Endothelial cell of coronary artery (primary cell): ENCODE measurements around the gene ASAH2. TPM values are rescaled to one million over a fixed set of nuclear protein-coding genes. Genes with fewer than 3 reads are reported as not detected.

Experiments used
- total RNA-seq: library from RNA; depleted of rRNA; stranded (reverse); fragments of >200 nt; gene quantifications from 2 replicates; pipeline ENCODE4 v1.2.3, GENCODE V29; 2014

Gene ASAH2
- 0.38 and 0.63 TPM in 2 replicates for total RNA-seq

DNA sequence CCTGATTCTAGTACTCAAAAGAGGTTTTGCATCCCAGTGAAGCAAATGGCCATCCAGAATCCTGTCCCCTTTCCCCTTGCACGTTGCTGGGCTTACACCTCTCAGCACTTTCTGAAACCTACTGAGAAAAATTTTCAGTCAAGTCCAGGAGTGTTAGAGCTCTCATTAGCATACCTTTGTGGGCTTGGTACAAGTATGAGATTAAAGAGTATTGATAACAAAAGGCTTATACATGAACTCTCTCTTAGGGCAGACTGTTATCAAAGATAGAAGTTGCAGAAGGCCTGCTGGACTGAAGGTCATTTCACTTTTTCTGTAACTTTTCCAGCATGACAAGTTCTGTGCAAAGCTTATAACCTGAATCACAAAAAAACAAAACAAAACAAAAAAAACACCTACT is at the start of gene ASAH2:
ASAH2 (minus strand) TSS at position 123 of the 400 bp plus-strand sequence. CDS start 2,906 bp downstream, outside the sequence.

Other genes with a start within 250 kb of the ASAH2 start
- 41.8 and 42.4 TPM in 2 replicates for gene WASHC2A, start 183.6 kb downstream of the ASAH2 start, total RNA-seq